ENCODE results near the gene SMIM14. TPM values are rescaled to one million over a fixed set of nuclear protein-coding genes. Genes with fewer than 3 reads are reported as not detected.

Gene SMIM14
- total and polyA plus RNA-seq, 12 donors: 5.4 to 15.2 (median 11.6) TPM

GRCh38 chr4:39606747-39607146, 31.9 kb downstream of the SMIM14 start:
- no peak for TF ChIP-seq CTCF (IDR thresholded peaks at IDR 0.05)
- Histone ChIP-seq H3K4me1 (no peaks in the 10 kb centered on the region), H3K36me3 (peaks cover 0 to 89% (median 30%) of the 10 kb centered on the region in 9 donors), H3K27ac (no peak overlapping the region), H3K27me3 (no peaks in the 10 kb centered on the region), H3K4me3 (no peak overlapping the region), H3K9me3 (peaks cover 0 to 13% (median 0%) of the 10 kb centered on the region in 11 donors)
- intact Hi-C loops (cut with DNase I): no loop called here
- DNase-seq: no peak
- WGBS, 2 donors: 95 to 98% methylated on average over 2 of the region's 2 CpGs
- ATAC-seq: no peak

- ATAC-seq (no peak), DNase-seq (no peak)
- intact Hi-C loops (cut with DNase I): no loop called here
- TF ChIP-seq CTCF (IDR thresholded peaks at IDR 0.05): no peak
- Histone ChIP-seq H3K27ac (no peak overlapping the region), H3K9me3 (no peaks in the 10 kb centered on the region), H3K36me3 (peaks cover 0 to 47% (median 16%) of the 10 kb centered on the region in 9 donors), H3K27me3 (no peaks in the 10 kb centered on the region), H3K4me3 (no peak overlapping the region), H3K4me1 (peaks cover 0 to 5% (median 0%) of the 10 kb centered on the region in 9 donors)
- 89 to 93% methylated on average over 3 of the region's 3 CpGs for WGBS, 2 donors
These were observed 40.8 kb downstream of the SMIM14 start for GRCh38 chr4:39597695-39598381.

GRCh38 chr4:39596971-39597370, 41.7 kb downstream of the SMIM14 start:
- no peaks in the 10 kb centered on the region for H3K27me3 ChIP-seq
- H3K4me3 ChIP-seq: no peak overlapping the region
- H3K36me3 ChIP-seq: peaks cover 0 to 38% (median 16%) of the 10 kb centered on the region in 9 donors
- TF ChIP-seq CTCF (IDR thresholded peaks at IDR 0.05): no peak
- 81 to 83% methylated on average over 3 of the region's 3 CpGs for WGBS, 2 donors
- DNase-seq (no peak), ATAC-seq (no peak)
- H3K27ac ChIP-seq: no peak overlapping the region
- no peaks in the 10 kb centered on the region for H3K9me3 ChIP-seq
- peaks cover 0 to 5% (median 0%) of the 10 kb centered on the region in 9 donors for H3K4me1 ChIP-seq
- intact Hi-C loops (cut with DNase I): no loop called here

- Histone ChIP-seq H3K36me3 (peaks cover 0 to 16% (median 0%) of the 10 kb centered on the region in 9 donors), H3K9me3 (no peaks in the 10 kb centered on the region), H3K4me3 (no peak overlapping the region), H3K27me3 (no peaks in the 10 kb centered on the region), H3K4me1 (no peaks in the 10 kb centered on the region), H3K27ac (no peak overlapping the region)
- intact Hi-C loops (cut with DNase I): no loop called here
- no peak for TF ChIP-seq CTCF (IDR thresholded peaks at IDR 0.05)
- ATAC-seq (no peak), DNase-seq (no peak)
- 84 to 89% methylated on average over 5 of the region's 5 CpGs for WGBS, 2 donors
These were observed 47.4 kb downstream of the SMIM14 start for GRCh38 chr4:39591290-39591689.

Data from heart right ventricle (tissue), 16 donors.